Measurements from ENCODE around the gene CPNE4.

Gene CPNE4

DNA sequence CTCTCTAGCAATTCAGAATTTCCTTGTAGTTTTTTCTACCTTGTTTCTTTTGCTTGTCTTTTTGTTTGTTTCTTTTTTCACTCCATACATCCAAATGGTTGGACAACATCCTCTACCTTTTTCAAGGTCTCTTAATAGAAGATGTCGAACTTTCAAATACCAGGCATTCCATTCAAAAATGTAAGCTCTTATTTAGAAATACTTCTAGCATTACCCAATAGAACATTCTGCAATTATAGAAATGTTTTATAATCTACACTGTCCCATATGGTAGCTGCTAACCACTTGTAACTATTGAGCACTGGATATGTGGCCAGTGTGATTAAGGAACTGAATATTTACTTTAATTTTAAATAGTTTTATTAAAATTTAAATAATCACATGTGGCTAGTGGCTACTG, 335.8 kb downstream of the CPNE4 start:
- DNase-seq (ENCODE audit: low read depth) = no peak

DNA sequence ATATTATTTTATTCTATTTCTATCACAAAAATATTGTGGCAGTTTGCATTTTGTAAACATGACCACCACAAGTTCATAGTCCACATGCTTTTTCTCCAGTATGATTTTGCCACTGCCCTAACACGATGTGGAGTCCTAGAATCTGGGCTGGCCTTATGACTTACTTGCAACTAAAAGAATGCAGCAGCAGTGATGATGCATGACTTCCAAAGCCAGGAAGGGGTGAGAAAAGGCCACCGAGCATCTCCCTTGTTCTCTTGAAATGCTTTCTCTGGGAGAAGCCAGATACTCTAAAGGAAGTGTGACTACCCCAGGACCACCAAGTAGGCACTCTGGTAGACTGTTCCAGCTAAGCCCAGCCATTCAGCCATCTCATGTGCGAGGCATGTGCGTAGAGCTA, 340.4 kb downstream of the CPNE4 start:
- DNase-seq (ENCODE audit: low read depth) = no peak

DNA sequence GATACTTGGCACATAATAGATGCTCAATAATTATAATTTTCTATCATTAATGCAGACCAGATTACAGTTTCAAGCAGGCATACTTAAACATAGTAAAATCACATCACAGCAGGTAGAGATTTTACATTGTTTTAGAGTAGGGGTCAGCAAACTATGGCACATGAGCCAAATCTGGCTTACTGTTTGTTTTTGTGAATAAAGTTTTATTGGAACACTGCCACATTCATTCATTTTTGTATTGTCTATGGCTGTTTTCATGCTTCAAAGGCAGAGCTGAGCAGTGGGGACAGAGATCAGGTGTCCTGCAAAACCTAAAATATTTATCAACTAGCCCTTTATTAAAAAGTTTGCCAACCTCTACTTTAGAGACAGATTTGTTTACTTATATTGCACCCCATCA, 342.5 kb downstream of the CPNE4 start:
- DNase-seq (ENCODE audit: low read depth) = no peak

DNA sequence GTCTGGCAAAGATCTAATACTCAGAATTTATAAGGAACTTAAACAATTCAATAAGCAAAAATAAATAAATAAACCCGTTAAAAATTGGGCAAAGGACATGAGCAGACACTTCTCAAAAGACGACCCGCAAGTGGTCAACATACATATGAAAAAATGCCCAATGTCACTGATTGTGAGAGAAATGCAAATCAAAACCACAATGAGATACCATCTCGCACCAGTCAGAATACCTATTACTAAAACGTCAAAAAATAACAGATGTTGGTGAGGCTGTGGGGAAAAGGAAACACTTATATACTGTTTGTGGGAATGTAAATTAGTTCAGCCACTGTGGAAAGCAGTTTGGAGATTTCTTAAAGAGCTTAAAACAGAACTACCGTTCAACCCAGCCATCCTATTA, 344.0 kb downstream of the CPNE4 start:
- no peak for DNase-seq (ENCODE audit: low read depth)

DNA sequence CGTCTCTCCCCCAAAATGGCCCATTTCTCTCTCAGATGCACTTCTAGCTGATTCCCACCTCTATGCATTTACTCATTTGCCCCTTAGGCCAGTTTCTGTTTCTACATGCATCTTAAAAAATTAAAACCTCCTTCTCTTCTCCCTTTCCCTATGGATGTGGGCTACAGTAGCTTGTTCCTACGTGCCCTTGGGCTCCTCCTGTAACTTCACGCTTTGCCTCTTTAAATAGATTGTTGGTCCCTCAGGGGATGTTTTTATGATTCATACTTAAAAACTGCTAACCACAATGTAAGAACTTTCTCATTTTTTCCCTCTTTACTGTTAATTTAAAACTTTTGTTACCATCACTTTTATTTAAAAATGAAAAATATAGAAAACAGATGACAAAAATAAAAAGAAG, 346.4 kb downstream of the CPNE4 start:
- DNase-seq (ENCODE audit: low read depth) = no peak

DNA sequence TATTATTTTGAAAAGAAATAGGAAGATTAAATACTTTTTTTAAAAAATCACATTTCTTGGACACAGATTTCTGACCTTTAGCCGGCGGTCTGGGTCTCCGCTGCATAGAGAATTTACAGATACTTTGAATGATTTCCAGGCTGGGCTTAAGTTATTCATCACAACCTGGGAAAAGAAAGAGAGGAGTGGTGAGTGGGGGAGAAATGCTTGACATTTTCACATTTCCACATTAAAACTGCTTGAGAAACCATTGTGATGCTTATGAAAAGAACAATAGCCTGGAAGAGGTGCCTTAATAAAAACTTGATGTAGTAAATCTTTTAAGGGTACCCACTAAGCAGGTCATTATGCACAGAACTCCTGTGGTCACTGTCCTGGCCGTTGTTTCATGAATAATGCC, 365.2 kb downstream of the CPNE4 start:
- no peak for DNase-seq (ENCODE audit: low read depth)

DNA sequence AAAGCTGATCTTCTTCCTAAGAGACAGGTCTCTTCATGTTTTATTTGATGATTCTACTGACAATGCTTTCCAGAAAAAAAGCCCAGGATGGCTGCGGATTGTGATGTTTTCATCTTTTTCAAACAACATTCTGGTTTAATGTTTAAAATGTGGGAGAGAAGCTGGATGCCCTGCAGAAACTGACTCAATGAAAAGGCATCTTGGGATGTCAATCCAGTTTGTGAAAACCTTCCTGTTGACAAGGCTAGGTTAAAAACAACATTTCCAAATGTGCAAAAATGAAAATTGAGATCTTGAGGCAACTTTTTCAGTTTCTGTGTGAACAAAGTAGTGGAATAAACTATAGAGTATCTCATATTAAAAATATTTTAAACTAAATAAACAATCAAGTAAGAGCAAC, 376.0 kb downstream of the CPNE4 start:
- no peak for DNase-seq (ENCODE audit: low read depth)

DNA sequence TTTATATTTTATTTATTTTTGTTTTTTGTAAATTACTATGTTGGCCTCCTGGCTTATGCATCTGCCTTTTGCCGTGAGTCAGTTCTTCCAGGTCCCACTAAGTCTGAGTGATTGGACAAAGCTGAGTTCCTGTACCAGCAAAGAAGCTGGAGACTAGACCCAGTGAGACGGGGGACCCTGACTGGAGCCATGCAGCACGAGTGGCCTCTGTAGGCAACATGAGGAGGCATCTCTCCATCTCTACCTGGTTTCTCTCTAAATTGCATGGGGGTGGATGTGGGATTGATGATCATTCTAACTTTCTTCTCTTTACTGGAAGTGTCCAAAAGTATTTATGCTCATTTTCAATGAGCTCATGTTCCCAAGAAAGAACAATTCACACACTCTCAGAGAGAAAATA, 376.7 kb downstream of the CPNE4 start:
- DNase-seq (ENCODE audit: low read depth) = no peak

DNA sequence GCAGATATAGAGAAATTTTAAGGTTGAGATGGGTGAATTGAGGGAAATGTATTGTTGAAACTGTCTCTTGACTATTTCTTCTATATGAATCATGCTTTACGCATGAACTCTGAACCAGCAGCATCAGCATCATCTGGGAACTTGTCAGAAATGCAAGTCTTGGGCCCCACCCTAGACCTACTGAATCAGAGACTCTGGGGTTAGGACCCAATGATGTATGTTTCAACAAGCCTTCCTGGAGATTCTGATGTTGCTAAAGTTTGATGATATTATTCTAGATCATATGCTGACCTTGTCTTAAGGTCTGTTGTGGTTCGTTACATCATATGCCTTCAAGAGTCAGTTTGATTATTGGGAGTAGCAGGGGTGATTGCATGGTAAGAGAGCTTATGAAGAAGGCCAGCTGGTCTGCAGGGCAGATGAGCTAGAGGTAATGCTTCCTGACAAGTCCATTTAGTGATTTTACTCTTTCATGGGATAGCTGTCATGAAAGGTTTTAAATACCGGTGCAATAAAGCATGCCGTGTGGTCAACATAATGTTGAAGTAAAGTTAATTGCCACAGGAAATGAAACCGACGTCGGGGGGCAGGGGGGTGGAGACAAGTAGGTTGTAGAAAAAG, 379.6 kb downstream of the CPNE4 start:
- DNase-seq (ENCODE audit: low read depth) = no peak

DNA sequence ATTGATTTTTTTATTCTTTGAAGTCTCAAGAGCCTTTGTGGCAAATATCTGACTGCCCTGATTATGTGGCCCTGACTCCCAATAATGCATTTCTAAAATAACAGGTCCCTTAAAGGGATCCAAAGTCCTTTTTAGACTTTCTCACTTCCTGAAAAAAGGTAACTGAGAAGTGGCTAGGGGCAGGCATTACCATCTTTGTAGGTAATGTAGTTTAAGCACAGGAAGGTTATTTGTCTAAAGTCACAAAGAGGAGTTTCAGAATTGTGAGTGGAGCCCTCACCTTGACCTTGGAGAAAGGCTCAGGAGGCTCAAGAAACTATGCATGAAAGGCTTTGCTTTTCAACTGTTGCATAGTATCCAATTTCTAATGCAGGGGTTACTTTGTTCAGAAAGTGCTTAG, 389.2 kb downstream of the CPNE4 start:
- no peak for DNase-seq (ENCODE audit: low read depth)

DNA sequence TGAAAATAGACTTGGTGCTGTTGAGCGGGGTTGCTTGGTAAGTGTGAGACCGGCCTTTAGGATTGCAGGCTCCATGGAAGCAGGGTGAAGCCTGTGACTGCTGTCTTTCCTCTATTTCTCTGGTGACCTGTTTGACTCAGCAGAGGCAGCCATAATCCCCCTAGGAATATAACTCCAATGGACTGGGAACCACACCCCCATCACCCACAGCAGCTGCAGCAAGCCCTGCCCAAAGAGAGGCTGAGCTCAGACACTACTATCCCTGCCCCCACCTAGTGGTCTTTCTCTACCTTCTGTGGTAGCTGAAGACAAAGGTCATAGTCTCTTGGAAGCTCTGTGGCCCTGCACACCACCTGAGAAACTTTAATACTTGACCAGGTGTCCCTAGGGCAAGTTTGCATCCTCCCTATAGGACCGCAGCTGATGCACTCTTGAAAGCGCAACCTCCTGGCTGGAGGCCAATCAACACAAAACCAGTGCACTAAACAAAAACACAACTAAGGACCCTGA, 398.5 kb downstream of the CPNE4 start:
- DNase-seq (ENCODE audit: low read depth) = no peak

DNA sequence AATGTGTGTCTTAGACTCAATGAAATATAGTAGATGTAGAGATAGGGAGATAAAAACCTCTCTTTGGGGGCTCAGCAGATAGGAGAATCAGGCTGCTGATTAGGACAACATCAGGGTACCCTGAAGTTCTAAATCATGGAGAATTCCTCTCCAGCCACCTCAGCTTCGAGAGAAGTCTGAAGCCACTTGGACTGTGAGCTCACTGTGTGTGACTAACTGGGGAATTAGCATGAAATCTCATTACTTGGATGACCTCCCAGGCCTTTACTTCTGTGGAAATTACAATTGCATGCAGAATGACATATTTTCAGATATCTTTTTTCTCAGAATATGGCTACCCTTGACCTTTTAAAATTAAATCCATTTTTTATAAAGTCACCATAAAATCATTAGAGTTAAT, 404.0 kb downstream of the CPNE4 start:
- DNase-seq (ENCODE audit: low read depth) = no peak

DNA sequence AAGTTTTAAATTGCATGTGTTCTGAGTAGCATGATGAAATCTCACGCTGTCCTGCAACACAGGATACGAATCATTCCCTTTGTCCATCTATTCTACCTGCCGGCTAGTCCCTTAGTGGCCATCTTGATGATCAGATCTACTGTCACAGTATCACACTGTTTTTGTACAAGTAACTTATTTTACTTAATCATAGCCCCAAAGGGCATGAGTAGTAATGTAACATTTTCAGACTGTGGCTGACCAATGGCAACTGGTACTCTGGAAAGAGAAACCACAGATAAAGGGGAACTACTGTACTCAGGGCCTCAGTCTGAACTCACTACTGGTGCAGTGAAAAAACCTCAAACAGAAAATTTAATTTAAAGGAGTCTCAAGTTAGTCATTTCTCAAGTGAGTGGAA, 404.7 kb downstream of the CPNE4 start:
- DNase-seq (ENCODE audit: low read depth) = no peak

DNA sequence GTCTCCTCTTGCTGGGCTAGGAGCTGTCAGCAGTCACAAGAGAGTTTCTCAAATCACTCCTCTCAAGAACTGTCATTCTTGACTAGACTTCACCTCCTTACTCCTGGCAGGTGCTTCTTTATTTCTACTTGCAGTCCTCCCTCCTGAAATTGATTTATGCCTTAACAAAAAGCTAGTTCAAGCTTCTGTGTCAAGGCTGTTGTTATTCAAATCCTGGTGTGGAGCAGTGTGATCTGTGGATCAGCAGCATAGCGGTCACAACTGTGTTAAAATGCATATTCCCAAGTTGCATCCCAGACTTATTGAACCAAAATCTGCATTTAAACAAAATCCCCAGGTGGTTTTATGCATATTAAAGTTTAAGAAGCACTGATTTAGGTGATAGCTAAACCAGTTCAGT, 411.4 kb downstream of the CPNE4 start:
- DNase-seq (ENCODE audit: low read depth) = no peak

DNA sequence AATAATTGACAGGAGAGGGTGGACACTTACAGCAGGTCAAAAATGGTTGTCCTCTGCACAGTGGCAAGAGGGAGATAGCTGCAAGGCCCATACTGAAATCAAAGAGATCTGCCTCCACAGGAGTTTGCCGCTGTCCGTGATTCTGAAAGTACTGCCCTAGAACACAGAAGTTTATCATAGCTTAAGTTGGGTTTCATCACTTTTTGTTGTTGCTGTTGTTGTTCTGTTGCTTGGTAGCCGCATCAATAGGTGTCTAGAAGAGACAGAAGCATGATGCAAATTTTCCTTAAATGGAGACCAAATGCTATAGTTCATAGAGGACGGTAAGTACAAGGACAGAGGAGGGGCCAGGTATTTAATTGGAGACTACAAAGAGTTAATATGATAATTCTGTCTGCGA, 412.1 kb downstream of the CPNE4 start:
- no peak for DNase-seq (ENCODE audit: low read depth)

DNA sequence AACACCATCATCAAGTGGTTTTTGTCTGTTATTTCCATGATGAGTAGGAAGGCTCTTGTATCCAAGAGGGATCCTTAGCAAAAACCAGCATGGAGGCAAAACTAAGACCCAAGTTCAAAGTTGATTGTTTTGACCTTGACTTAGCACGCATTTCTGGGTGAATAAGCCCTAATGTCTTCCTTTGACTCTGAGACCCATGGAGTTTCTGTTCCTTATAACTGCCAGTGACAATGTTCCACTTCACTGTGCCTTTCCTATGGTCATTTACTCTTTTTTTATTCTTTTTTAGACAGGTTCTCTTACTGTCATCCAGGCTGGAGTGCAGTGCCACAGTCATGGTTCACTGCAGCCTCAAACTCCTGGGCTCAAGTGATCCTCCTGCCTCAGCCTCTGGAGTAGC, 413.8 kb downstream of the CPNE4 start:
- no peak for DNase-seq (ENCODE audit: low read depth)

DNA sequence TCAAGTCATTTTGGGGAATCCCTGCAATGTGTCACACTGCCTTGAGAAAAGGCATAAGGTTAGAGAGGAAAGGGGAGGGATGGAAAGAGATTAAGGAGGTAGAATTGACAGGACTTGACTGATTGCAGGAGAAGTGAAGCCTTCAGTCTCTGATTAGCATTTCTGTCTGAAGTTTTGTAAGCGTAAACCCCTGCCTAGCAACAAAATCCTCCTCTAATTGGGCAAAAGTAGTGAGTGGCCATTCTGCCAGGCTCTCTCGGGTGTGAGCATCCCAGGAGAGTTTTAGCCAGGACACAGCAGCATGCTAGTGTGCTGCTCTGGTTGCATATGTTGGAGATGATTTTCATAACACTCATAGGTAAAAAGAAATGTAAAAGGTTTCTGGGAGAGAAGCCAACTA, 415.0 kb downstream of the CPNE4 start:
- DNase-seq (ENCODE audit: low read depth) = no peak

DNA sequence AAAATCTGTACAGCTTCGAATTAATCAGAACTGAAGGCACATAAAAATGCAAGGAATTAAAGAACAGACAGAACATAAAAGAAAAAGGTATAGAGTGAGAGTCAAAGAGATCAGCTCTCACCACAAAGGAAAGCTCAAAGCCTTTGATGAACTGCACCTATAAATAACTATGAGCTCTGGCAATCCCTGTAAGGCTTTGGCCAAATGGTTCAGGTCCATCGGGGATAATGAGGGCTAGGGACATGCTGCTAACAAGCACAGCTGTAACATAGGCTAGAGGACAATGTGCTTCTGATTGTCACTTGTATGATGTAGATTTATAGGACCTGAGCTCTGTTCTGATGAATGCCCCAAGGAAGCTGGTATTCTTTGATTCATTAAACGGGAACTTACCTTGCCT, 418.1 kb downstream of the CPNE4 start:
- DNase-seq (ENCODE audit: low read depth) = no peak

DNA sequence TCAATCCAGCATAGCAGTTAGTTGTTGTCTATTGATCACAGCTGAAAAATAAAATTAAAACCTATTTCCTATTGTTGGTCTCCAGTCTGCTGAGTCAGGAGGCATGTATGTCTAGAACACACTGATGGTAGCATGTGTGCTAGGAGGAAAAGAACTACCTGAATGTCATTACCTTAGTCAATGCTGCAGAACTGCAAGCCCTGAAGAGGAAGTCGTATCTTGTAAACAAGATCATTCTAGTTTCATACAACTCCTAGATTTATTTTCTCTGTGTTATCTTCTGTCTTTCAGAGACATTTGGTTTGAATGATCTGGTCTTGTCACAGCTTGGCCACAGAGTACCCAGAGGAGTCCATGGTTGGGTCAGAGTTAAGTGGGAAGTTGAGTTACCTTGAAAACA, 422.1 kb downstream of the CPNE4 start:
- no peak for DNase-seq (ENCODE audit: low read depth)

DNA sequence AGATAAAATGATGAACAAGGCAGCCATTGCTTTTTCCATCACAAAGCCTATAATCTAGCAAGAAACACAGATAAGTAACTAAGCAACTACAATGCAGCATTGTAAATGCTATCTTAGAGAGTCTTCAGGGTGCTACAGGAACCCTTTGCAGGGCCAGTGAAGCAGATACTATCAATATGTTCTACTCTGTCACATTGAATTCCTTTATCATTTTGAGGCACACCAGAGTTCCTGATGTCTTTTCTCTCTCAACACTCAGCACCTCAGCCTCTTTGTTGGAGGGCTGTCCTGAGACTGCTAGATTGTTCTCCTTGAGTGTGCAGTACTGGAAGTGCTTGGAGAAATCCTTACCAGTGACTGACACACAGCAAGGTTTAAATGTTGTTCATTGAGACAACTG, 424.6 kb downstream of the CPNE4 start:
- no peak for DNase-seq (ENCODE audit: low read depth)

DNA sequence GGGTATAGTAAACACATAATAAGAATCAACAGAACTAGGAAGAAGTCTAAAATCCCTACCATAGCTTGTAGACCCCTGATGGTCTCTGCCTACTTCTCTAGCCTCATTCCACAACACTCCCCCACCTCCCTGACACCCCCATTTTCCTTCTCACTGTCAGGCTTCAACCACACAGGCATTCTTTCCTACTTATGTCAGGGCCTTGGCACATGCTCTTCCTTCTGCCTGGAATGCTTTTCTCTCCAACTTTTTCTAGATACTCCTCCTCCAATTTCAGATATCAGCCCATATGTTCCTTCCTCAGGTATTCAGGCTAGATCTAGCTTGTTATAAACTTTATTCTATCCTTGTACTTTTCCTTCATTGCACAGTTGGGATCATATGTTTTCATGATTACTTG, 426.1 kb downstream of the CPNE4 start:
- DNase-seq (ENCODE audit: low read depth) = no peak

DNA sequence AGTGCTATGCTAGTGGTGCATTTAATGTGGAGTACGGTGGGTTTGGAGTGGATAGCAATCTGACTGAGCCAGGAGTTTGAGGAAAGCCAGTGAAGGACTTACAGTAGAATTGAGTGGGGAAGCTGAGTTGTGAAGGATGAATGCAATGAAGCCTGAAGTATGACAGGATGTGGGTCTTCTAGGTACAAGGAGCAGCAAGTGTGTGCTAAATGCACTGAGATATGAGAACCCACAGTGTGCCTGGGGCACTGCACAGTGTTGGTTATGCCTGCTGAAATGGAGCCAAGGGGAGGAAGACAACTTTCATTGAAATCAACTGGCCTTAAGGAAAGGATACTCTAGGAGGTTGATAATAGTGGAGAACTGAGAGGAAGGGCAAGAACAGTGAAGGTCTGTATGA, 426.5 kb downstream of the CPNE4 start:
- no peak for DNase-seq (ENCODE audit: low read depth)

DNA sequence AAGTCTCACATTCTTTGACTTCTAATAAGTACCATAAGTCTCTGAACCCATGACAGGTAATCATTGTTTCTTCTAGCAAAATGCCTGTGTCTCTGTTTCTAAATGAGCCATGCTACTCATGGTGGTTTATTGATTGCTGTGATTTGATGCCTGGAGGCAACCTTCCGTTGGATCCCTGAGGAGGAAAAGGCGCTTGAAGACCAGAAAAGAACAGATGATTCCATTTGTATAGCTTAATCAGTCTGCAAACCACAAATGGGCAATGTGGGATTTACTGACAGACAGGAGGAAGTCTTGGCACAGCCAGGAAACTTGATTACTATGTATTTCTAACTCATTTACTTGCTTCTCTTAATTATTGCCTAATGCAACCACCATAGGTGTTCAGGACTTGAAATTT, 428.9 kb downstream of the CPNE4 start:
- no peak for DNase-seq (ENCODE audit: low read depth)

DNA sequence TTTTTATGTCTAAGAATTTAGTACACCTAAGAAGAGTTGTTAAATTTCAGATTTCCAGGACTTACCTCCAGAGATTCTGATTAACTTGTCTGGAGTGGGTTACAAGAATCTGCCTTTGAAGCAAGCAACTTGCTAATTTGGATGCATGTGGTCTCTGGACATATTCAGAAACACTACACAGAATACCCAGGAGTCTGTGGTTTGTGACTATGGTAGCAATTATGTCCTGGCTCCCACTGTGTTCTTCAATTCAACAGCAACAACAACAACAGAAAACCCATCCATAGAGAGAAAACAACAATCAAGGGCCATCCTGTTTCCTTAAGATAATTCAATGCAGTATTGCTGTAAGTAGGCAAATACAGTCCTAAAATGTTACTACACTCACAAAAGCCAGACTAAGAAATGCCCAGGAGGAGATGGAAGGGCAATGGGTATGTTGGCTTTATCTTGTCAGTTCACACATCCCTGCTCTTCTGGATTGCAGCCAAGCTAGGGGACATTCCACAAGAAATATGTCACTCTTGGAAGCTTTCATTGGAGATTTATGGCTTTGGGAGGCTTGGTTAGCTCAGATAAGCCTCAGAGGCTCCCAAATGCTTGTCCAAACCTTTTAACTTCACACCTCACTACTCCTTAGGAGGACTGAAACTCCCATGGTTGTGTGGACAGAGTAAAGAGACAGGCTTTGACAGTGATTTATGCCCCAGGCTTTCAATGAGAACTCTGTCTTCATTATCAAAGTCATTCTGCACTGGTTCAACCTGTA, 432.6 kb downstream of the CPNE4 start:
- no peak for DNase-seq (ENCODE audit: low read depth)

Data from activated T-cell treated with anti-CD3 and anti-CD28 coated beads for 1 hour (primary cell).